ENCODE results near the gene ABLIM1.

ABLIM1 gene

GRCh38 chr10:114682121-114682520 is 24.0 kb upstream of the ABLIM1 start:
- DNase-seq (ENCODE audit: insufficient read length, low spot score) (no peak), FAIRE-seq (no peak)
- no peak for TF ChIP-seq TAF1 (IDR thresholded peaks at IDR 0.05; ENCODE audit: low read depth, low read length)
- no peak for TF ChIP-seq POLR2A (IDR thresholded peaks at IDR 0.05; ENCODE audit: low read depth, low read length)
- TF ChIP-seq POLR2AphosphoS5 (IDR thresholded peaks at IDR 0.05; ENCODE audit: low read depth, low read length): no peak
- TF ChIP-seq POU2F2 (IDR thresholded peaks at IDR 0.05; ENCODE audit: low read depth, low read length): no peak
- TF ChIP-seq PAX5 (IDR thresholded peaks at IDR 0.05; ENCODE audit: insufficient read depth, low read length, severe bottlenecking): no peak
- no peak for TF ChIP-seq SPI1 (IDR thresholded peaks at IDR 0.05; ENCODE audit: low read depth, low read length)

GRCh38 chr10:114681542-114681941 is 23.5 kb upstream of the ABLIM1 start:
- DNase-seq (ENCODE audit: insufficient read length, low spot score): no peak

GRCh38 chr10:114680543-114681117 is 22.6 kb upstream of the ABLIM1 start:
- TF ChIP-seq POLR2AphosphoS5 (IDR thresholded peaks at IDR 0.05; ENCODE audit: low read depth, low read length) (no peak), SPI1 (IDR thresholded peaks at IDR 0.05; ENCODE audit: low read depth, low read length) (no peak), PAX5 (IDR thresholded peaks at IDR 0.05; ENCODE audit: insufficient read depth, low read length, severe bottlenecking) (no peak), TAF1 (IDR thresholded peaks at IDR 0.05; ENCODE audit: low read depth, low read length) (no peak), POU2F2 (IDR thresholded peaks at IDR 0.05; ENCODE audit: low read depth, low read length) (no peak), POLR2A (IDR thresholded peaks at IDR 0.05; ENCODE audit: low read depth, low read length) (no peak)
- DNase-seq (ENCODE audit: insufficient read length, low spot score) (no peak), FAIRE-seq (no peak)

More at GRCh38 chr10:114681542-114681941, 23.5 kb upstream of the ABLIM1 start:
- TF ChIP-seq SPI1 (IDR thresholded peaks at IDR 0.05; ENCODE audit: low read depth, low read length) (no peak), POLR2AphosphoS5 (IDR thresholded peaks at IDR 0.05; ENCODE audit: low read depth, low read length) (no peak), TAF1 (IDR thresholded peaks at IDR 0.05; ENCODE audit: low read depth, low read length) (no peak), POLR2A (IDR thresholded peaks at IDR 0.05; ENCODE audit: low read depth, low read length) (no peak), POU2F2 (IDR thresholded peaks at IDR 0.05; ENCODE audit: low read depth, low read length) (no peak), PAX5 (IDR thresholded peaks at IDR 0.05; ENCODE audit: insufficient read depth, low read length, severe bottlenecking) (no peak)
- FAIRE-seq: no peak

GRCh38 chr10:114679552-114679951 is 21.5 kb upstream of the ABLIM1 start:
- FAIRE-seq: no peak
- no peak for DNase-seq (ENCODE audit: insufficient read length, low spot score)
- no peak for TF ChIP-seq POLR2A (IDR thresholded peaks at IDR 0.05; ENCODE audit: low read depth, low read length)
- TF ChIP-seq POU2F2 (IDR thresholded peaks at IDR 0.05; ENCODE audit: low read depth, low read length): no peak
- no peak for TF ChIP-seq TAF1 (IDR thresholded peaks at IDR 0.05; ENCODE audit: low read depth, low read length)

- FAIRE-seq (no peak), DNase-seq (ENCODE audit: insufficient read length, low spot score) (no peak)
- no peak for TF ChIP-seq POLR2AphosphoS5 (IDR thresholded peaks at IDR 0.05; ENCODE audit: low read depth, low read length)
- TF ChIP-seq SPI1 (IDR thresholded peaks at IDR 0.05; ENCODE audit: low read depth, low read length): no peak
- TF ChIP-seq TAF1 (IDR thresholded peaks at IDR 0.05; ENCODE audit: low read depth, low read length): no peak
- no peak for TF ChIP-seq POU2F2 (IDR thresholded peaks at IDR 0.05; ENCODE audit: low read depth, low read length)
- no peak for TF ChIP-seq PAX5 (IDR thresholded peaks at IDR 0.05; ENCODE audit: insufficient read depth, low read length, severe bottlenecking)
- TF ChIP-seq POLR2A (IDR thresholded peaks at IDR 0.05; ENCODE audit: low read depth, low read length): no peak
These were observed 20.7 kb upstream of the ABLIM1 start for GRCh38 chr10:114678820-114679219.

GRCh38 chr10:114678336-114678735 is 20.3 kb upstream of the ABLIM1 start:
- TF ChIP-seq TAF1 (IDR thresholded peaks at IDR 0.05; ENCODE audit: low read depth, low read length) (no peak), POU2F2 (IDR thresholded peaks at IDR 0.05; ENCODE audit: low read depth, low read length) (no peak), POLR2AphosphoS5 (IDR thresholded peaks at IDR 0.05; ENCODE audit: low read depth, low read length) (no peak), SPI1 (IDR thresholded peaks at IDR 0.05; ENCODE audit: low read depth, low read length) (no peak), POLR2A (IDR thresholded peaks at IDR 0.05; ENCODE audit: low read depth, low read length) (no peak), PAX5 (IDR thresholded peaks at IDR 0.05; ENCODE audit: insufficient read depth, low read length, severe bottlenecking) (no peak)
- DNase-seq (ENCODE audit: insufficient read length, low spot score) (no peak), FAIRE-seq (no peak)

GRCh38 chr10:114674346-114674745 is 16.3 kb upstream of the ABLIM1 start:
- DNase-seq (ENCODE audit: insufficient read length, low spot score) (no peak), FAIRE-seq (no peak)
- no peak for TF ChIP-seq POLR2A (IDR thresholded peaks at IDR 0.05; ENCODE audit: low read depth, low read length)
- TF ChIP-seq TAF1 (IDR thresholded peaks at IDR 0.05; ENCODE audit: low read depth, low read length): no peak
- TF ChIP-seq PAX5 (IDR thresholded peaks at IDR 0.05; ENCODE audit: insufficient read depth, low read length, severe bottlenecking): no peak
- TF ChIP-seq SPI1 (IDR thresholded peaks at IDR 0.05; ENCODE audit: low read depth, low read length): no peak
- TF ChIP-seq POU2F2 (IDR thresholded peaks at IDR 0.05; ENCODE audit: low read depth, low read length): no peak
- no peak for TF ChIP-seq POLR2AphosphoS5 (IDR thresholded peaks at IDR 0.05; ENCODE audit: low read depth, low read length)

- no peak for FAIRE-seq
- no peak for TF ChIP-seq SPI1 (IDR thresholded peaks at IDR 0.05; ENCODE audit: low read depth, low read length)
- no peak for TF ChIP-seq POLR2A (IDR thresholded peaks at IDR 0.05; ENCODE audit: low read depth, low read length)
- TF ChIP-seq POU2F2 (IDR thresholded peaks at IDR 0.05; ENCODE audit: low read depth, low read length): no peak
- TF ChIP-seq PAX5 (IDR thresholded peaks at IDR 0.05; ENCODE audit: insufficient read depth, low read length, severe bottlenecking): no peak
- TF ChIP-seq TAF1 (IDR thresholded peaks at IDR 0.05; ENCODE audit: low read depth, low read length): no peak
- TF ChIP-seq POLR2AphosphoS5 (IDR thresholded peaks at IDR 0.05; ENCODE audit: low read depth, low read length): no peak
- no peak for DNase-seq (ENCODE audit: insufficient read length, low spot score)
These were observed 11.6 kb upstream of the ABLIM1 start for GRCh38 chr10:114669648-114670047.

- no peak for FAIRE-seq
- DNase-seq (ENCODE audit: insufficient read length, low spot score): no peak
- TF ChIP-seq TAF1 (IDR thresholded peaks at IDR 0.05; ENCODE audit: low read depth, low read length) (no peak), POLR2AphosphoS5 (IDR thresholded peaks at IDR 0.05; ENCODE audit: low read depth, low read length) (no peak)
These were observed 10.5 kb upstream of the ABLIM1 start for GRCh38 chr10:114668375-114669080.

- no peak for DNase-seq (ENCODE audit: insufficient read length, low spot score)
- no peak for TF ChIP-seq SPI1 (IDR thresholded peaks at IDR 0.05; ENCODE audit: low read depth, low read length)
- no peak for TF ChIP-seq PAX5 (IDR thresholded peaks at IDR 0.05; ENCODE audit: insufficient read depth, low read length, severe bottlenecking)
- no peak for TF ChIP-seq POU2F2 (IDR thresholded peaks at IDR 0.05; ENCODE audit: low read depth, low read length)
- no peak for TF ChIP-seq TAF1 (IDR thresholded peaks at IDR 0.05; ENCODE audit: low read depth, low read length)
- no peak for TF ChIP-seq POLR2A (IDR thresholded peaks at IDR 0.05; ENCODE audit: low read depth, low read length)
- no peak for TF ChIP-seq POLR2AphosphoS5 (IDR thresholded peaks at IDR 0.05; ENCODE audit: low read depth, low read length)
- FAIRE-seq: no peak
These were observed 7.8 kb upstream of the ABLIM1 start for GRCh38 chr10:114665873-114666272.

All from GM12891 (cell line).